Activated naive CD8-positive, alpha-beta T cell treated with anti-CD3 and anti-CD28 coated beads for 36 hours (primary cell): ENCODE data around the gene LMNA. TPM values are rescaled to one million over a fixed set of nuclear protein-coding genes. Genes with fewer than 3 reads are reported as not detected.

Experiments used
- DNase-seq: peaks from one replicate; pipeline ENCODE4 v3.0.0; 2021
- H3K27ac Mint-ChIP-seq: one replicate; pipeline ENCODE4 v1.8.0; 2022; ENCODE audit warnings: mild to moderate bottlenecking, moderate library complexity, mixed read lengths
- H3K27me3 Mint-ChIP-seq: one replicate; pipeline ENCODE4 v1.8.0; 2022; ENCODE audit warnings: mild to moderate bottlenecking, mixed read lengths
- H3K36me3 Mint-ChIP-seq: one replicate; pipeline ENCODE4 v1.8.0; 2021; ENCODE audit warnings: mild to moderate bottlenecking, mixed read lengths
- H3K4me1 Mint-ChIP-seq: one replicate; pipeline ENCODE4 v1.8.0; 2021; ENCODE audit warnings: mixed read lengths
- H3K4me3 Mint-ChIP-seq: one replicate; pipeline ENCODE4 v1.8.0; 2022; ENCODE audit warnings: mild to moderate bottlenecking, moderate library complexity, mixed read lengths
- H3K9me3 Mint-ChIP-seq: one replicate; pipeline ENCODE4 v1.8.0; 2022; ENCODE audit warnings: mixed read lengths
- total RNA-seq, 2 experiments: library from RNA; stranded (reverse); gene quantifications; one replicate each; pipeline ENCODE4 v1.2.3, GENCODE V29; 2021

The LMNA gene
- total RNA-seq, 2 experiments from 2014 or later, result 32.3 to 37.8 TPM

DNA sequence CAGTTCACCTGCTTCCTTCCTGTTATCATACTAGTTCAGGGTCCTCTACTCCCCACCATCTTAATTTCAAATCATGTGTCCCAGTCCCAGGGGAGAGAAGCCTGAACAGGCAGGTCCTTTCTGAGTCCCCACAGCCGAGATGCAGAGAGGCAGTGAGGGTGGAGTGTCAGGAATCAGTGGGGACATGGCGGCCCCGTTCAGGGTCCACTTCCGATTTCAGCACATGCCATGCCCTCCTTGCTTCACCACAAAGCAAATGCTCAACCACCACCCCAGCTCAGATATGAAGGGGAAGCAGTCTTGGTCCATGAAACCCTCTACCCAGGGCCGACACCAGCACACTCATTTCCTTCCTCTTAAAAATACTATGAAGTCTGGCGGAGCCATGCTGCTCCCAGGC, 33.7 kb downstream of the LMNA start:
- peaks cover 64% of the 10 kb centered on the region for H3K4me1 Mint-ChIP-seq
- no peak for DNase-seq
- no peaks in the 10 kb centered on the region for H3K9me3 Mint-ChIP-seq
- H3K27me3 Mint-ChIP-seq, result no peaks in the 10 kb centered on the region
- H3K27ac Mint-ChIP-seq, result peak overlapping the region; percentile 91
- peak overlapping the region; percentile 30 for H3K4me3 Mint-ChIP-seq
- H3K36me3 Mint-ChIP-seq, result no peaks in the 10 kb centered on the region

DNA sequence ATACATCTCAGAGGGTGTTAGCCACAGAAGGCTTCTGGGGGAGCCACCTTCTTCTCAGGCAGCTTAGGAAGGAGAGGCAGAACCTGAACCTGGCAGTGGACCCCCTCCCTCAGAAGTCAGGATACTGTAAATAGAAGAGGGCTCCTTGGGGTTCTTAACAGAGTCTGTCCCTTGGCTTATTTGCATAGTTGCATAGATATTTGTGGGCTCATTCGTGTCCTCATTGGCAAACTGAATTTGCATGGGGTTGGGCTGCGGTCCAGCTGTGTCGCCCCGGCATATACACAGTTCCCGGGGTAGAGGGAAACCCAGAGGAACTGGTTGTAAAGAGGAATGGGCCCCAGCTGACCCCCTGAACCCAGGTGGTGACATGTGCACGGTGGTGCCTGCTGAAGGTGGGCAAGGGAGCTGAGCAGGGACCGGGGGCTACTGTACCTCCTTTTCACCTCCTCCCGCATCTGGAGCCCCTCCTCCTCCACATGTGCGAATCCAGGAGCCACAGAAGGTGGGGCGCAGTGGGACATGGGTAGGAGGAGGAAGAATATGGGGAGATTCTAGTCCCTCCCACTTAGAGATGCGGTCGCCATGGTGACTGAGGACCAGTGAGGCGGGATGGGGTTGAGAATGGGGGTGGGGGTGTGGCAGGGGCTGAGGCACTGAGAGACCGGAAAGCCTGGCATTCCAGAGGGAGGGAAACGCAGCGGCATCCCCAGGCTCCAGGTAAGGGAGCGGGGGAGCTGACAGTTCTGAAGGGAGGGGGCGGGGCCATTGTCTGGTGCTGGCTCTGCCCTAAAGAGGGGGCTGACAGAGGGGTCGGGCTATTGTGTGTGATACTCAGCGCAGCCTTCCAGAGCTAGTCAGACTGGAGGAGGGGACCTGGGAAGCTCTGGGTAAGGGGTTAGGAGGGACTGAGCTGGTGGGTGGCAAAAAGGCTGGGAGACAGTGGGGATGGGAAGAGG, 35.1 kb downstream of the LMNA start:
- Mint-ChIP-seq H3K4me1 (peaks cover 74% of the 10 kb centered on the region), H3K9me3 (no peaks in the 10 kb centered on the region), H3K36me3 (no peaks in the 10 kb centered on the region), H3K27me3 (no peaks in the 10 kb centered on the region), H3K27ac (no peak overlapping the region), H3K4me3 (no peak overlapping the region)
- no peak for DNase-seq

DNA sequence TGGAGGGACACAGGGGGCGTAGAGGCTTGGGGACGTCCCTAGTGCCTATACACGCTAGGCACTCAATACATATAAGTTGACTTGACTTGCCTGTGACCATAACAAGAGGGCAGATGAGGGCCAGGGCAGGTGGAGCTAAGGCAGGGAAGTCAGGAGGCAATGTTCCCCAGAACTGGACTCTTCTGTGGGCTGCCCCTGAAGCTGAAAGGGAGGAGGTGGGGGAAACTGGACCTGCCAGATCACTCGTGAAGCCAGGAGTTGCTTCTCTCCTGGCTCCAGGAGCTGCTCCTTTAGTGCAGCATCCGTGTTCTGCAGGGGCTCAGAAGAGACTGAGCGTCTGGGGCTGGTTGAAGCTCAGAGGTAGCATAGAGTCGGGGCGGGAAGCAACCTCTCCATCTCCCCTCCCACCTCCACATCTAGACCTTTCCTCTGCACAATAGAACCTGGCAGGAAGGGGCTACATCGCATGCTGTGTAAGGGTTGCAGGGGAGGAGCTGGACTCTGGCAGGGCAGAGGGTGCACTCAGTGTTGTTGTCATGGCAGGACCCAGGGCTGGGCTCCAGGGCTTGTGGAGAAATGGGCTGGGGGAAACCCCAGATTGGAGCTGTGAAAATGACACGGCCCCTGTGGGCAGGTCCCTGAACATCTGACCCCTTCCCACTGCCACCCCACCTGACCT, 36.0 kb downstream of the LMNA start:
- no peaks in the 10 kb centered on the region for H3K9me3 Mint-ChIP-seq
- DNase-seq, result no peak
- H3K27me3 Mint-ChIP-seq, result no peaks in the 10 kb centered on the region
- no peak overlapping the region for H3K27ac Mint-ChIP-seq
- H3K36me3 Mint-ChIP-seq, result no peaks in the 10 kb centered on the region
- peaks cover 78% of the 10 kb centered on the region for H3K4me1 Mint-ChIP-seq
- no peak overlapping the region for H3K4me3 Mint-ChIP-seq

DNA sequence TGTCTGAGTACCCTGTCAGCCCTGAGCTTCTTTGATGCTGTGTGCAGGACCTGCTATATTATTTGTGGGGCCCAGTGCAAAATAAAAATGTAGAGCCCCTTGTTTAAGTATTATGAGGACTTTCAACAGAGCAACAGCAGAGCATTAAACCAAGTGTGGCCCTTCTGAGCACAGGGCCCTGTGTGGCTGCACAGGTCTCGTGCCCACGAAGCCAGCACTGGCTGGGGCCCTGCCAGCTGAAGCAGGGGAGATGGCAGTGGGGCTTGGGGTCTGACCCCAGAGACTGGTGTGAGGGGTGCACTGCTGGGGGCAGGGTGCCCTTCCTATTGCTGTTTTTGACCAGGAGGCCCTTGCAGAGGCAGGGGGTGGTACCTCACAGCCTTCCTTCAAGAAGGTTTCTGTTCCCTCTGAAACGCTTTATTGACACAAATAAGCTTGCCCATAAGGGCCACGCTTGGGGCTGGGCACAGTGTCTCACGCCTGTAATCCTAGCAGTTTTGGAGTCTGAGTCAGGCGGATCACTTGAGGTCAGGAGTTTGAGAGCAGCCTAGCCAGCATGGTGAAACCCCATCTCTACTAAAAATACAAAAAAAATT, 36.7 kb downstream of the LMNA start:
- H3K27ac Mint-ChIP-seq, result peak overlapping the region; percentile 45
- H3K27me3 Mint-ChIP-seq, result no peaks in the 10 kb centered on the region
- H3K4me3 Mint-ChIP-seq, result no peak overlapping the region
- H3K4me1 Mint-ChIP-seq, result peaks cover 78% of the 10 kb centered on the region
- H3K9me3 Mint-ChIP-seq, result no peaks in the 10 kb centered on the region
- DNase-seq, result no peak
- H3K36me3 Mint-ChIP-seq, result no peaks in the 10 kb centered on the region

DNA sequence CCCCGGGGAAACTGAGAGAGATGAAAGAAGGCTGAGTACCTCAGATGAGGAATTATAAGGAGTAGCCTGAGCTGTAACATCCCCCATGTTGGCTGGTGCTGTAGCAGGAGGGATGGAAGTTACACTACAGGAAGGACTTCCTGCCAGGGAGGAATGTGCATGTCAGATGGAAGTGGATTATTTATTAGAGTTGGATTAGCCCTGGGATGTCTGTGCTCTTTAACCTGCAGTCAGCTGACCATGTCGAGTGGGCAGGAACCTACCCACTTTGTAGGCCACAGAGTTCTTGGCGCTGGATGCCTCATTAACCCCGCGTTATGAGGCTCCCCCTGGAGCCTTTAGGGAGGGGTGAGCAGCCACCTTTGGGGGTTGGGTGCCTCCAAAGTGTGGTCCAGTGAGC, 38.1 kb downstream of the LMNA start:
- Mint-ChIP-seq H3K27ac (peak overlapping the region; percentile 83), H3K4me3 (peak overlapping the region; percentile 20), H3K27me3 (peaks cover 3% of the 10 kb centered on the region), H3K36me3 (no peaks in the 10 kb centered on the region), H3K9me3 (no peaks in the 10 kb centered on the region), H3K4me1 (peaks cover 71% of the 10 kb centered on the region)
- DNase-seq, result no peak

DNA sequence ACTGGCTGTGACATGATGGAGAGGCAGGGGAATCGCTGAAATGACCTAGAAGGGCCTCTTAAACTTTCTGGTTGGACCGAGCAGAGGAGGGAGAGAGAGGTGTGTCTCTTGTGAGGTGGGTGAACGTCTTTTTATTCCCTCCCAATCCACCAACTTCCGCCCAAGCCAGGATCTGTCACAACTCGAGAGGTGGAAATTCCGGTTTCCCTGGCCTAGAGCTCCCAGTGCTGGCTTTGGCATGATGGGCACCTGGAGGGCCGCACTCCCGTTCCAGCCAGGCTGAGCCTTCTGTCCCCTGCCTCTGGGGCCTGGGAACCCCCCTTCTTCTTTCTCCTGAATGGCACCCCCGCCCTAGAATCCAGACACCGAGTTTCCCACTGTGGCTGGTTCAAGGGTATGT, 38.9 kb downstream of the LMNA start, which contains the start of gene SEMA4A:
TSS of gene SEMA4A (plus strand) at position 224 of the 400 bp plus-strand sequence. CDS start 994 bp downstream, outside the sequence.
- peak within 1 kb of the TSS; percentile 83 for H3K27ac Mint-ChIP-seq
- peak within 1 kb of the TSS; percentile 81 for H3K4me3 Mint-ChIP-seq
- no peaks in the 10 kb centered on the region for H3K9me3 Mint-ChIP-seq
- peaks cover 3% of the 10 kb centered on the region for H3K27me3 Mint-ChIP-seq
- DNase-seq, result no peak
- peaks cover 64% of the 10 kb centered on the region for H3K4me1 Mint-ChIP-seq
- no peaks in the 10 kb centered on the region for H3K36me3 Mint-ChIP-seq

DNA sequence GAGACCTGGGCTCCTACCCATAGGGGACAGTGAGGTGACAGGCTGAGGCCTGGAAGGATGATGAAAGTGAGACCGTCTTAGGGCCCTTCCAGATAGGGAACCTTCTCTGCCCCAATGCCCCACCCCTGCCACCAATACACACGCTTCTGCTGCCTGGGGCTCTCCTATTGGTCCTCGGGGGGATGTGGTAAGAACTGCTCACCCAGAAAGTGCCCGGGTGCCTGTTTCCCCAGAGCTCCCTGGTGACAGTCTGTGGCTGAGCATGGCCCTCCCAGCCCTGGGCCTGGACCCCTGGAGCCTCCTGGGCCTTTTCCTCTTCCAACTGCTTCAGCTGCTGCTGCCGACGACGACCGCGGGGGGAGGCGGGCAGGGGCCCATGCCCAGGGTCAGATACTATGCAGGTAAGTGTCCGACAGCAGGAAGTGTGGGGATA, 39.8 kb downstream of the LMNA start:
- H3K27ac Mint-ChIP-seq, result peak overlapping the region; percentile 55
- DNase-seq, result peak; percentile 65
- no peaks in the 10 kb centered on the region for H3K36me3 Mint-ChIP-seq
- peaks cover 58% of the 10 kb centered on the region for H3K4me1 Mint-ChIP-seq
- H3K4me3 Mint-ChIP-seq, result peak overlapping the region; percentile 81
- H3K27me3 Mint-ChIP-seq, result peaks cover 3% of the 10 kb centered on the region
- H3K9me3 Mint-ChIP-seq, result no peaks in the 10 kb centered on the region

DNA sequence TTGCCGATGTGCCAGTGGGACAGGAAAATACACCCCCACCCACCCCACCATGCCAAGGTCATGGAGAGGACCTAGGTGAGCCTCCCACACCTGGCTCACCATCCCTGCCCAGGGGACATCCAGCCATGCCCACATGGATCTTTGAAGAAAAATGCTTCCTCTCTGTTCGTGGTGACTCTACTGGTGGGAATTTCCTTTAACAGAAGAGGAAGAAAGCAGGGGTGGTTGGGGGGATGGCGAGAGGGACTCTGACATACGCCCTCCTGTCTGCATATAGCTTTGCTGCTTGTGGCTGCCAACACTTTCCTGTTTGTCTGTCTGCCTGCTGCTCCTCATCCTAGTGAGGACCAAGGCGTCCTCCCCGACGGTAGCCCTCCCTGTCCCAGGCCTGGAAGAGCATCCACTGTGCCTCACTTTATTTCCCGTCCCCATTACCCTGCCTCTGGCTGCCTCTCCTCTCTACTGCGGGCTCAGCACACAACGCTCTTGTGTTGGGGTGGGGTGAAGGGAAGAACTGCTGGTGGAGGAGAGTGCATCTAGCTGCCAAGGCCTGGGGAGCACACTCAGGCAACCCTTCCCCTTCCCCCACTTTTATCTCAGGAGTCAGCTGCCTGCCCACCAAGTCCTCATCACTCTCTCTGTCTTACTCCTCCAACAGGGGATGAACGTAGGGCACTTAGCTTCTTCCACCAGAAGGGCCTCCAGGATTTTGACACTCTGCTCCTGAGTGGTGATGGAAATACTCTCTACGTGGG, 41.4 kb downstream of the LMNA start:
- DNase-seq, result no peak
- Mint-ChIP-seq H3K27ac (peak overlapping the region; percentile 39), H3K36me3 (no peaks in the 10 kb centered on the region), H3K4me3 (peak overlapping the region; percentile 81), H3K4me1 (peaks cover 54% of the 10 kb centered on the region), H3K27me3 (peaks cover 3% of the 10 kb centered on the region), H3K9me3 (no peaks in the 10 kb centered on the region)

DNA sequence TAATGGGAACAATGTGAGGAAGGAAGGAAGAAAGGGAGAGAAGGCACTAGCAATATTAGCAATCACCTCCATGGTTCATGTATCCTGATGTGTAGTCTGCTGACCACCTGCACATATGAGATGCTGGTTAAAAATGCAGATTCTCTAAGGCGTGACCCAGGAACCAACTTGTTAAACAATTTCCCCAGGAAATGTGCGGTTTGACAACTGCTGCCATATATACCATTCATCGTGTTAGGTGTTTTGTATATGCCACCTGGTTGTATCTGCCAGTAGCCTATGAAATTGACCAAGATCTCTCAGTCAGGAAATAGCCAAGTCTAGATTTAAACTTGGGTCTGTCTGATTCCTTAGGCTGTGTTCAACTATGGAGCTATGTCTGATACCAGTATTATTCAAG, 43.0 kb downstream of the LMNA start:
- Mint-ChIP-seq H3K36me3 (peaks cover 4% of the 10 kb centered on the region), H3K4me1 (peaks cover 47% of the 10 kb centered on the region), H3K9me3 (no peaks in the 10 kb centered on the region), H3K4me3 (no peak overlapping the region), H3K27me3 (peaks cover 3% of the 10 kb centered on the region), H3K27ac (no peak overlapping the region)
- no peak for DNase-seq

DNA sequence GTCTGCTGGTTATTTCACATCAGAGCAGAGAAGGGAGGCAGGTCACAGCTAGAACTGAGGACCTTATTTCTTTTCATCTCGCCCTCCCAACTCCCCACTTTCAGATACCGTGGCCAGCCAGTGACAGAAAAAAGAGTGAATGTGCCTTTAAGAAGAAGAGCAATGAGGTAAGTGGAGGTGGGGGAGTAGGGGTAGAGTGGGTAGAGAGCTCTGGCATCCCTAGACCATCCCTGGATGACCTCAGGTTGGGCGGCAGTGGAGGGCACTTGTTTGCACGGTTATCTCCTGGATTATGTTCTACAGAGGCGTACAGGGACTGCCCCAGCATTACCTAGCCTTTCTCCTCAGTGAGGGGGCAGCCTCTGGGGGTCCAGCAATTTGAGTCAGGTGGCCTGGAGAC, 43.5 kb downstream of the LMNA start:
- Mint-ChIP-seq H3K4me1 (peaks cover 43% of the 10 kb centered on the region), H3K36me3 (peaks cover 4% of the 10 kb centered on the region), H3K27ac (no peak overlapping the region), H3K9me3 (no peaks in the 10 kb centered on the region), H3K27me3 (peaks cover 3% of the 10 kb centered on the region), H3K4me3 (no peak overlapping the region)
- DNase-seq, result no peak

DNA sequence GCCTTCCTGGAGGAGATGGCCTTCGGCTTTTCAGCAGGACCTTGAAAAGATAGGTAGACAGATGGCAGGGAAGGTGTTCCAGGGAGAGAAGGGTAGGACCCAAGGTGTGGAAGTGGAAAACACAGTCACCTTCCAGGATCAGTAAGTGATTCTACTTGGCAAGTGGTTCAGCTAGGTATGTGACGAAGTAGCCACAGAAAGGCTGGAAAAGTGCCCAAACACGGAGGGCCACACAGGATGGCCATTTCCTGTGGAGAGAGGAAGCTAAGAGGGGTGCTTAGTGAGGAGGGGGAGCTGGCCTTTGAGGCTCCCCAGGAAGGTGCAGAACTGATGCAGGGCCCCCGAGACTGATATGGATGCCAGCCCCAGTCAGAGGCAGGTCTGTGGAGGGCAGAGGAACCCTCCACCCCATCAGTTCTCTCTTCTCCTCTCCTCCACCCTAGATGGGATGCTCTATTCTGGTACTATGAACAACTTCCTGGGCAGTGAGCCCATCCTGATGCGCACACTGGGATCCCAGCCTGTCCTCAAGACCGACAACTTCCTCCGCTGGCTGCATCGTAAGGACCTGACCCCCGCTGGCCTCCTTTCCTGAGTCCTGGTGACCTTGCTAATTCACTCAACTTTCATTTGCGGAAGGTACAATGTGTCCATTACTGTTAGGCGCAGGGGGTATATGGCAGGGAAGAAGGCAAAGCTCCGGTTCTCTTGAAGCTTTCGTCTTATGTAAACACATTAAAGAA, 45.7 kb downstream of the LMNA start:
- peaks cover 28% of the 10 kb centered on the region for H3K4me1 Mint-ChIP-seq
- H3K9me3 Mint-ChIP-seq, result peaks cover 3% of the 10 kb centered on the region
- H3K36me3 Mint-ChIP-seq, result peaks cover 11% of the 10 kb centered on the region
- H3K27ac Mint-ChIP-seq, result no peak overlapping the region
- H3K27me3 Mint-ChIP-seq, result peaks cover 3% of the 10 kb centered on the region
- peak overlapping the region; percentile 41 for H3K4me3 Mint-ChIP-seq
- no peak for DNase-seq

DNA sequence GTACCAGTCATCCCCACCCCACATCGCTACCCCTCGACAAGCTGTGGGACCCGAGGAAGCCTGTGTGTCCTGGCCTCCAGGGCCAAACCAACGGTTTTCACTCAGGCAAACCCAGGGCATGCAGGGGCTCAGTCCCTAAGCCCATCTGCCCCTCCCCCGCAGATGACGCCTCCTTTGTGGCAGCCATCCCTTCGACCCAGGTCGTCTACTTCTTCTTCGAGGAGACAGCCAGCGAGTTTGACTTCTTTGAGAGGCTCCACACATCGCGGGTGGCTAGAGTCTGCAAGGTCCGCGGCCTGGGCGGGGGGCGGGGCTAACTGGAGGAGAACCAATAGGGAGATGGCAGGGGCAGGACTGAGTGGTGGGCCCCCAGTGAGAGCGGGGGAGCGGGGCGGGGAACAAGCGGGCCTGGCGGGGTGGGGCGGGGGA, 46.2 kb downstream of the LMNA start:
- Mint-ChIP-seq H3K4me3 (peak overlapping the region; percentile 41), H3K36me3 (peaks cover 13% of the 10 kb centered on the region), H3K9me3 (peaks cover 5% of the 10 kb centered on the region), H3K27me3 (peaks cover 3% of the 10 kb centered on the region), H3K27ac (no peak overlapping the region), H3K4me1 (peaks cover 26% of the 10 kb centered on the region)
- DNase-seq, result peak; percentile 55

DNA sequence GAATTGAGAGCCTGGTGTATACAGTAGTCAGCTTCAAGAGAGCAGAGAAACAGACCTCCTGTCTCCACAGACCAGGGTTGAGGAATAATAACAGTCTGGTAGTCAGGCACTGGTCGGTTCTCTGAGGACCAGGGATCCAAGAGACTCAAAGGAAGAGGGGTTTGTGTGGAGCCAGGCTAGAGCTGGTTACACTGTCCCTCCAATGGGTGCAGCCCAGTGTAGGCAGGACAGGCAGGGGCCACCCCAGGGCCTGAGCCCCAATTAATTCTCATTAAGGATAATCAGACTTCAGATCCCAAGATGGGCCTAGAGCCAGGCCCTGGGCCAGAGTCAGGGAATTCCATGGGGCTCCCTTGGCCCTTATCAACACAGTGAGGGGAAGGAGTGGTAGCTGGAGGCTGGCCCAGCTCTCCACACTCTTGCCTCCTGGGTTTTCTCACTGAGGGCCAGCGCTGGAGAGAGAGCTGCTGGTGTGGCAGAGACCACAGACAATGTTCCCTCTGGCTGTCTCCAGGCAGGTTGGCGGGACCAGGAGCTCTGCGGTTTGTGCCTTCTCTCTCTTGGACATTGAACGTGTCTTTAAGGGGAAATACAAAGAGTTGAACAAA, 48.0 kb downstream of the LMNA start:
- peaks cover 18% of the 10 kb centered on the region for H3K36me3 Mint-ChIP-seq
- peaks cover 16% of the 10 kb centered on the region for H3K4me1 Mint-ChIP-seq
- no peak overlapping the region for H3K27ac Mint-ChIP-seq
- H3K27me3 Mint-ChIP-seq, result no peaks in the 10 kb centered on the region
- no peak for DNase-seq
- H3K4me3 Mint-ChIP-seq, result no peak overlapping the region
- H3K9me3 Mint-ChIP-seq, result peaks cover 5% of the 10 kb centered on the region

DNA sequence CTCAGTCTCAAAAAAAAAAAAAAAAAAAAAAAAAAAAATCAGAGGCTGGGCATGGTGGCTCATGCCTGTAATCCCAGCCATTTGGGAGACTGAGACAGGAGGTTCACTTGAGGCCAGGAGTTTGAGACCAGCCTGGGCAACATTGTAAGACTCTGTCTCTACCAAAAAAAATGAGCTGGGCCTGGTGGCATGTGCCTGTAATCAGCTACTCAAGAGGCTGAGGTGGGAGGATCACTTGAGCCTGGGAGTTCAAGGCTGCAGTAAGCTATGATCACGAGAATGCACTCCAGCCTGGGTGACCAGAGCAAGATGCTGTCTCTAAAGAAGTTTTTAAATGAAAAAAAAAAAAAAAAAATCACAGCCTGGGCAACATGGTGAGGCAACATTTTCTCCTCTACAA, 49.2 kb downstream of the LMNA start:
- Mint-ChIP-seq H3K36me3 (peaks cover 19% of the 10 kb centered on the region), H3K27ac (no peak overlapping the region), H3K4me1 (peaks cover 16% of the 10 kb centered on the region), H3K4me3 (no peak overlapping the region), H3K27me3 (no peaks in the 10 kb centered on the region), H3K9me3 (peaks cover 5% of the 10 kb centered on the region)
- no peak for DNase-seq
